ENCODE results near the gene SGPP2.
"Not testable (repeated sequence)": the region's sequence is repeated elsewhere in the genome, so short reads cannot be mapped to it uniquely, and the experiment has no call there.

The SGPP2 gene

GRCh38 chr2:222424276-222424728, at the start of gene SGPP2:
SGPP2 (plus strand) TSS chr2:222424543; CDS start chr2:222424603, 60 bp downstream.
- DNase-seq, result no peak

- no peak for DNase-seq
Observed at GRCh38 chr2:222375798-222376197, 48.5 kb upstream of the SGPP2 start.

GRCh38 chr2:222380456-222380855, 43.9 kb upstream of the SGPP2 start:
- DNase-seq, result no peak

- no peak for DNase-seq
Observed at GRCh38 chr2:222381566-222381965, 42.8 kb upstream of the SGPP2 start.

- DNase-seq, result no peak
Observed at GRCh38 chr2:222383255-222383654, 41.1 kb upstream of the SGPP2 start.

GRCh38 chr2:222391743-222392285, 32.5 kb upstream of the SGPP2 start:
- DNase-seq, result no peak

- DNase-seq, result no peak
Observed at GRCh38 chr2:222393733-222394267, 30.5 kb upstream of the SGPP2 start.

GRCh38 chr2:222398446-222398885, 25.9 kb upstream of the SGPP2 start:
- peak; percentile 39 for DNase-seq

- DNase-seq, result peak; percentile 74
Observed at GRCh38 chr2:222399038-222399783, 25.1 kb upstream of the SGPP2 start.

GRCh38 chr2:222404151-222404905, 20.0 kb upstream of the SGPP2 start:
- DNase-seq, result no peak

GRCh38 chr2:222408684-222409083, 15.7 kb upstream of the SGPP2 start:
- no peak for DNase-seq

- DNase-seq, result no peak
Observed at GRCh38 chr2:222410534-222410933, 13.8 kb upstream of the SGPP2 start.

GRCh38 chr2:222412334-222412733, 12.0 kb upstream of the SGPP2 start:
- DNase-seq, result not testable (repeated sequence)

GRCh38 chr2:222413295-222413911, 10.9 kb upstream of the SGPP2 start:
- DNase-seq, result no peak

- no peak for DNase-seq
Observed at GRCh38 chr2:222418739-222419138, 5.6 kb upstream of the SGPP2 start.

- no peak for DNase-seq
Observed at GRCh38 chr2:222420508-222420907, 3.8 kb upstream of the SGPP2 start.

- no peak for DNase-seq
Observed at GRCh38 chr2:222421626-222422025, 2.7 kb upstream of the SGPP2 start.

- no peak for DNase-seq
Observed at GRCh38 chr2:222423186-222423585, 1.2 kb upstream of the SGPP2 start.

GRCh38 chr2:222423632-222424275, 589 bp upstream of the SGPP2 start:
- no peak for DNase-seq

- DNase-seq, result no peak
Observed at GRCh38 chr2:222424729-222425671, 657 bp downstream of the SGPP2 start.

GRCh38 chr2:222427646-222428301, 3.4 kb downstream of the SGPP2 start:
- DNase-seq, result no peak
